Stomach (tissue), 9 donors: ENCODE data around the gene HEATR5B. TPM values are rescaled to one million over a fixed set of nuclear protein-coding genes. Genes with fewer than 3 reads are reported as not detected.

Experiments used
- DNase-seq, 2 donors: peaks; one replicate each; pipeline versions ENCODE4 v3.0.0 to v3.0.0-alpha.2; 2013 to 2019
- H3K27ac ChIP-seq, 5 donors: fragments of 200-600 bp in 4 of 5; sonication (generic) in 4 of 5; one replicate each; pipeline ENCODE4 v1.5.1; 2013 to 2019; ENCODE audit warnings: mild to moderate bottlenecking in 1 of 5, moderate library complexity in 1 of 5
- H3K27me3 ChIP-seq, 3 donors: fragments of 200-600 bp; sonication (generic); one replicate each; pipeline ENCODE4 v1.5.1; 2017 to 2019; ENCODE audit warnings: mixed run types in 1 of 3
- H3K36me3 ChIP-seq, 4 donors: fragments of 200-600 bp; sonication (generic); 1 replicate in 3 of 4; 2 replicates in 1 of 4; pipeline ENCODE4 v1.5.1; 2016 to 2019
- H3K4me1 ChIP-seq, 4 donors: fragments of 200-600 bp; sonication (generic); one replicate each; pipeline ENCODE4 v1.5.1; 2016 to 2019
- H3K4me3 ChIP-seq, 4 donors: fragments of 200-600 bp; sonication (generic) in 3 of 4; one replicate each; pipeline ENCODE4 v1.5.1; 2016 to 2019; ENCODE audit warnings: mild to moderate bottlenecking in 1 of 4
- H3K9me3 ChIP-seq, 4 donors: fragments of 200-600 bp; sonication (generic); one replicate each; pipeline ENCODE4 v1.5.1; 2016 to 2019
- CTCF ChIP-seq, 7 experiments: fragments of 450-650 bp in 4 of 7; fragments of 200-600 bp in 3 of 7; sonication (generic) in 3 of 7; IDR thresholded peaks; one replicate each; pipeline ENCODE4 v1.5.1; 2016 to 2019; ENCODE audit warnings: antibody characterized with exemption in 7 of 7, control low read depth in 2 of 7, mild to moderate bottlenecking in 1 of 7
- EP300 ChIP-seq: sonication (generic); formaldehyde crosslinking; IDR thresholded peaks from one replicate; pipeline ENCODE4 v1.6.1; 2017; ENCODE audit warnings: antibody characterized with exemption
- POLR2A ChIP-seq, 4 donors: fragments of 450-650 bp; IDR thresholded peaks; one replicate each; pipeline ENCODE4 v1.6.1; 2016; ENCODE audit warnings: antibody characterized with exemption in 4 of 4, control low read depth in 2 of 4, mild to moderate bottlenecking in 1 of 4, moderate library complexity in 1 of 4
- POLR2AphosphoS5 ChIP-seq, 3 donors: sonication (generic); formaldehyde crosslinking; IDR thresholded peaks; one replicate each; pipeline ENCODE4 v1.6.1; 2016; ENCODE audit warnings: antibody characterized with exemption in 3 of 3
- WGBS, 5 donors: extraction: QIAGEN DNeasy Blood & Tissue Kit in 3 of 5; methylation state at CpG; one replicate each; pipeline versions ENCODE4 v1.1.5 to v1.1.7; 2013 to 2018; 5-methylcytosine and 5-hydroxymethylcytosine counted together
- intact Hi-C: fragments of 100-400 bp; cut with DNase I; formaldehyde crosslinking; loops from one replicate; pipeline ENCODE4 v1.15.1; 2023; ENCODE audit warnings: low total_unique reads
- polyA plus RNA-seq, 3 donors: library from polyadenylated mRNA; stranded (reverse); fragments of 200-250 nt; gene quantifications; one replicate each; pipeline ENCODE4 v1.2.3, GENCODE V29; 2013
- total RNA-seq, 5 donors: library from RNA; depleted of rRNA; stranded (reverse); fragments of >200 nt; gene quantifications; one replicate each; pipeline versions ENCODE4 v1.1.0 to v1.2.3, GENCODE V29; 2014 to 2016
- donor health status: healthy with polysubstance abuse.
- donor health status: Bipolar disorder and iron deficiency.
- donor health status: healthy.

Gene HEATR5B
- total and polyA plus RNA-seq, 8 donors: 3.2 to 95.1 (median 28.0) TPM

GRCh38 chr2:37117566-37117965 is 33.4 kb upstream of the HEATR5B start:
- Histone ChIP-seq H3K9me3 (no peaks in the 10 kb centered on the region), H3K36me3 (peaks cover 27 to 94% (median 92%) of the 10 kb centered on the region in 4 donors), H3K27me3 (no peaks in the 10 kb centered on the region), H3K27ac (no peak overlapping the region), H3K4me3 (no peak overlapping the region), H3K4me1 (no peaks in the 10 kb centered on the region)
- WGBS, 5 donors: 80 to 100% (median 100%) methylated on average over 1 of the region's 1 CpG
- DNase-seq: no peak
- no peak for TF ChIP-seq EP300
- no peak for TF ChIP-seq POLR2AphosphoS5 (IDR thresholded peaks at IDR 0.05)
- TF ChIP-seq CTCF (IDR thresholded peaks at IDR 0.05): no peak
- TF ChIP-seq POLR2A (IDR thresholded peaks at IDR 0.05): no peak
- intact Hi-C loops: no loop called here

- Histone ChIP-seq H3K9me3 (no peaks in the 10 kb centered on the region), H3K27ac (no peak overlapping the region), H3K4me1 (no peaks in the 10 kb centered on the region), H3K27me3 (no peaks in the 10 kb centered on the region), H3K4me3 (no peak overlapping the region), H3K36me3 (peaks cover 25 to 94% (median 84%) of the 10 kb centered on the region in 4 donors)
- intact Hi-C loops: no loop called here
- TF ChIP-seq POLR2A (IDR thresholded peaks at IDR 0.05) (no peak), CTCF (IDR thresholded peaks at IDR 0.05) (no peak), POLR2AphosphoS5 (IDR thresholded peaks at IDR 0.05) (no peak), EP300 (no peak)
- WGBS, 5 donors: 60 to 97% (median 73%) methylated on average over 2 of the region's 2 CpGs
- DNase-seq: no peak
Measured at GRCh38 chr2:37111958-37112357, 27.8 kb upstream of the HEATR5B start.

GRCh38 chr2:37110306-37111212 is 26.4 kb upstream of the HEATR5B start:
- 90 to 99% (median 92%) methylated on average over 4 of the region's 4 CpGs for WGBS, 5 donors
- Histone ChIP-seq H3K4me1 (no peaks in the 10 kb centered on the region), H3K9me3 (no peaks in the 10 kb centered on the region), H3K36me3 (peaks cover 29 to 94% (median 84%) of the 10 kb centered on the region in 4 donors), H3K4me3 (no peak overlapping the region), H3K27ac (no peak overlapping the region), H3K27me3 (no peaks in the 10 kb centered on the region)
- no peak for DNase-seq
- no peak for TF ChIP-seq CTCF (IDR thresholded peaks at IDR 0.05)
- TF ChIP-seq POLR2AphosphoS5 (IDR thresholded peaks at IDR 0.05): no peak
- no peak for TF ChIP-seq POLR2A (IDR thresholded peaks at IDR 0.05)
- intact Hi-C loops: no loop called here

GRCh38 chr2:37109523-37109922 is 25.4 kb upstream of the HEATR5B start:
- Histone ChIP-seq H3K27ac (no peak overlapping the region), H3K9me3 (no peaks in the 10 kb centered on the region), H3K27me3 (no peaks in the 10 kb centered on the region), H3K4me3 (no peak overlapping the region), H3K4me1 (no peaks in the 10 kb centered on the region), H3K36me3 (peaks cover 29 to 96% (median 87%) of the 10 kb centered on the region in 4 donors)
- 93 to 96% (median 95%) methylated on average over 4 of the region's 4 CpGs for WGBS, 5 donors
- intact Hi-C loops: no loop called here
- no peak for TF ChIP-seq EP300
- TF ChIP-seq POLR2A (IDR thresholded peaks at IDR 0.05): no peak
- TF ChIP-seq POLR2AphosphoS5 (IDR thresholded peaks at IDR 0.05): no peak
- DNase-seq: no peak

DNA sequence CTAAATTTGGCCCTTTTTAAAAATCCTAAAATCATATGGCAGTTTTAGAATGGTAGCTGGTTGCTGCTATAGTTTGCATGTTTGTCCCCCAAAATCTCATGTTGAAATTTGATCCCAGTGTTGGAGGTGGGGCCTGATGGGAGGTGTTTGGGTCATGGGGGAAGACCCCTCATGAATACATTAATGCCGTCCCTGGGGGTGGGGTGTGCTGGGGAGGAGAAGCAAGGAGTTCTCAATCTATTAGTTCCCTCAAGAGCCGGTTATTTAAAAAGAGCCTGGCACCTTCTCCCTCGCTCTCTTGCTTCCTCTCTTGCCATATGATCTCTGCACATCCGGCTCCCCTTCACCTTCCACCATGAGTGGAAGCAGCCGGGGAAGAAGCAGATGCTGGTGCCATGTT is 21.0 kb upstream of the HEATR5B start:
- H3K4me3 ChIP-seq: no peak overlapping the region
- H3K27ac ChIP-seq: no peak overlapping the region
- no peaks in the 10 kb centered on the region for H3K9me3 ChIP-seq
- H3K36me3 ChIP-seq: peaks cover 34 to 93% (median 93%) of the 10 kb centered on the region in 4 donors
- no peaks in the 10 kb centered on the region for H3K27me3 ChIP-seq
- intact Hi-C loops: no loop called here
- TF ChIP-seq CTCF (IDR thresholded peaks at IDR 0.05): no peak
- WGBS, 5 donors: 85 to 91% (median 88%) methylated on average over 4 to 5 of the region's 5 CpGs
- H3K4me1 ChIP-seq: peaks cover 0 to 7% (median 0%) of the 10 kb centered on the region in 4 donors
- DNase-seq: no peak
